ENCODE data around the gene CYP2E1.

CYP2E1 gene

DNA sequence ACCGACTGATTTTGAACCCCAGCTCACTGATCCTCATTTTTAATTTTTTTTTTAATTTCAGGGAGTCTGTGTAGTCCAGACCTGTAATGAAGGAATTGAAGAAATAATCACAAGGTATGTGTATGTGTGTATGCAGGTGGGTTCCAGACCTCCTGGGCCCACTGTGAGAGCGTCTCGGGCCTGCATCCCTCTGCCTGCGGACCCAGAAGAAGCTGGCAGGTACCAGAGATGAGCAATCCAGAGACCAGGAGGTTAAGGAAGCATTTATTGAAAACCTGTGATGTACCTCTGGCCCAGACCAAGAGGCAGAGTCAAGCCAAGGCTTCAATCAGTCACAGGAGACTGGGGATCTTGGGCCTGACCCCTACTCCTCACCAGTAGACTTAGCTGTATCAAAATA is 27.4 kb downstream of the CYP2E1 start:
- TF ChIP-seq, protein P1, sequence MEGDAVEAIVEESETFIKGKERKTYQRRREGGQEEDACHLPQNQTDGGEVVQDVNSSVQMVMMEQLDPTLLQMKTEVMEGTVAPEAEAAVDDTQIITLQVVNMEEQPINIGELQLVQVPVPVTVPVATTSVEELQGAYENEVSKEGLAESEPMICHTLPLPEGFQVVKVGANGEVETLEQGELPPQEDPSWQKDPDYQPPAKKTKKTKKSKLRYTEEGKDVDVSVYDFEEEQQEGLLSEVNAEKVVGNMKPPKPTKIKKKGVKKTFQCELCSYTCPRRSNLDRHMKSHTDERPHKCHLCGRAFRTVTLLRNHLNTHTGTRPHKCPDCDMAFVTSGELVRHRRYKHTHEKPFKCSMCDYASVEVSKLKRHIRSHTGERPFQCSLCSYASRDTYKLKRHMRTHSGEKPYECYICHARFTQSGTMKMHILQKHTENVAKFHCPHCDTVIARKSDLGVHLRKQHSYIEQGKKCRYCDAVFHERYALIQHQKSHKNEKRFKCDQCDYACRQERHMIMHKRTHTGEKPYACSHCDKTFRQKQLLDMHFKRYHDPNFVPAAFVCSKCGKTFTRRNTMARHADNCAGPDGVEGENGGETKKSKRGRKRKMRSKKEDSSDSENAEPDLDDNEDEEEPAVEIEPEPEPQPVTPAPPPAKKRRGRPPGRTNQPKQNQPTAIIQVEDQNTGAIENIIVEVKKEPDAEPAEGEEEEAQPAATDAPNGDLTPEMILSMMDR (IDR thresholded peaks at IDR 0.05; ENCODE audit: low read depth, low read length), result no peak
- H3K4me3 ChIP-seq (ENCODE audit: low read depth, low read length), result no peak overlapping the region

DNA sequence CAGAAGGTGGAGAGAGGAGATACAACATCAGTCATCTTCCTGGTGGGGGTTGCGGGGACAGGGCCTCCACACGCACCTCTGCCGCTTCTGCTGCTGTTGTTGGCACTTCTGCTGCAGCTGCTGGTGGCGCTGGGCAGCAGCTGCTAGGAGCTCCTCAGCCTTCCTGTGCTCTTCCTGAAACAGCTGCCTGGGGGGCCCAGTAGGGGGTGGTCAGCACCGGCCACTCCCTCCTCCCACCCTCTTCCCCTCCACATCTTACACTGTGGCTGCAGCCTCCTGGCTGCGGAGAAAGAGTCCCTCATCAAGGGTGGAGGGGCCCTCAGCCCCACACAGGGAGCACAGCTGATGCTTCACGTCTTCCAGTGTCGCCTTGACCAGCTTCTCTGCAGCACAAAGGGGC is 28.4 kb downstream of the CYP2E1 start:
- H3K4me3 ChIP-seq (ENCODE audit: low read depth, low read length), result no peak overlapping the region

DNA sequence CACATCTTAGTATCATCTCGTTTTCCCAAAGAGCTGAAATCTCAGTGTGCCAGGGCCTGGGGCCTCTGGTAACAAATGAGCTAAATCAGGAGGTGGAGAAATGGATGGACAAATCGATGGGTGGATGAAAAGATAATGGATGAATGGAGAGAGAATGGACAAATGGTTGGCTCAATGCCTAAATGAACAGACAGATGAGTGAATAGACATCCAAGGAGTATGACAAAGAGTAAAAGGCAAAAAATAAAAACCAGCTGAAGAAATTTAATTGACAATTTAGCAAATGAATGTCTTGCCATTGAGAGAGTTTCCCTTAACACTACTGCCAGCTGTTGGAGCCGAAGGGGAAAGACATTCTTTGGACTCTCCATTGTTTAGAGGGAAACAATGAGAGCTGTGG is 30.2 kb downstream of the CYP2E1 start:
- TF ChIP-seq, protein P1 (IDR thresholded peaks at IDR 0.05; ENCODE audit: low read depth, low read length), result no peak

More for the DNA sequence above, 28.4 kb downstream of the CYP2E1 start:
- TF ChIP-seq, protein P1 (IDR thresholded peaks at IDR 0.05; ENCODE audit: low read depth, low read length), result no peak

DNA sequence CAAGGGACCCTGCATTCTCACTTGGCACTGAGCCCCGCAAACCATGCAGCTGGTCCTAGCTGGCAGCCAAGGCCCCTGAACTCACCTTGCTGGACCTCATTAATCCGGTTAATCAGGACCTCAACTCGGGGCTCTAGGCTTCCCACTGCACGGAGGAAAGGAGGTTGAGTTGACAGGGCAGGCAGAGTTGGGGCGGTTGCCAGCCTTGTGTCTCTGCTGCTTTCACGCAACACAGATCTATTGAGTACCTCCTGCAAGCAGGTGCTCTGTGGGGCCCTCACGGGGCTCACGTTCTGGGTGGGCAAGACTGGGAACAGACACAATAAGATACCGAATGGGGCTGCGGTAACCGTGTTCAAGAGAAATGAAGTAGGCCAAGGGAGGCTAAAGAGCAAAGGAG is 32.1 kb downstream of the CYP2E1 start:
- TF ChIP-seq, protein P1 (IDR thresholded peaks at IDR 0.05; ENCODE audit: low read depth, low read length), result no peak
- H3K4me3 ChIP-seq (ENCODE audit: low read depth, low read length), result no peak overlapping the region

More for the DNA sequence above, 30.2 kb downstream of the CYP2E1 start:
- H3K4me3 ChIP-seq (ENCODE audit: low read depth, low read length), result no peak overlapping the region

DNA sequence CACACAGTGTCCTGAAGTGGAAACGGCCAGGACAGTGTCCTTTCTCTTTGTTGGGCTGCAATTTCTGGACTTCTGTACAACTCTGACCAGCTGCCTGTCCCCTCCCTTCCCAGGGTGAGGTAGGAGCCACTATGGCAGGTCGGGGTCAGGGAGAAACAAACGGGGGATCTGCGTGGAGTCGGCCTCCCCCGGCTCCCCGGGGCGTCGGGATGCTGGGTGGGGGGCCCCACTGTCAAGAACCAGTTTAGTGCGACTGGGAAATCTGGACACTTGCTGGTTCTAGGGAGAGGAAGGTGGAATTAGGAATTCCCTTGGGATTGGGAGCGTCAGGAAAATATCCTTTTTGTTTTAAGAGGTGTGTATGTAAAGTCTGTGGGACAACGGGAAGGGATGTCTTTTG is 37.7 kb downstream of the CYP2E1 start:
- TF ChIP-seq, protein P1 (IDR thresholded peaks at IDR 0.05; ENCODE audit: low read depth, low read length), result no peak
- H3K4me3 ChIP-seq (ENCODE audit: low read depth, low read length), result no peak overlapping the region

DNA sequence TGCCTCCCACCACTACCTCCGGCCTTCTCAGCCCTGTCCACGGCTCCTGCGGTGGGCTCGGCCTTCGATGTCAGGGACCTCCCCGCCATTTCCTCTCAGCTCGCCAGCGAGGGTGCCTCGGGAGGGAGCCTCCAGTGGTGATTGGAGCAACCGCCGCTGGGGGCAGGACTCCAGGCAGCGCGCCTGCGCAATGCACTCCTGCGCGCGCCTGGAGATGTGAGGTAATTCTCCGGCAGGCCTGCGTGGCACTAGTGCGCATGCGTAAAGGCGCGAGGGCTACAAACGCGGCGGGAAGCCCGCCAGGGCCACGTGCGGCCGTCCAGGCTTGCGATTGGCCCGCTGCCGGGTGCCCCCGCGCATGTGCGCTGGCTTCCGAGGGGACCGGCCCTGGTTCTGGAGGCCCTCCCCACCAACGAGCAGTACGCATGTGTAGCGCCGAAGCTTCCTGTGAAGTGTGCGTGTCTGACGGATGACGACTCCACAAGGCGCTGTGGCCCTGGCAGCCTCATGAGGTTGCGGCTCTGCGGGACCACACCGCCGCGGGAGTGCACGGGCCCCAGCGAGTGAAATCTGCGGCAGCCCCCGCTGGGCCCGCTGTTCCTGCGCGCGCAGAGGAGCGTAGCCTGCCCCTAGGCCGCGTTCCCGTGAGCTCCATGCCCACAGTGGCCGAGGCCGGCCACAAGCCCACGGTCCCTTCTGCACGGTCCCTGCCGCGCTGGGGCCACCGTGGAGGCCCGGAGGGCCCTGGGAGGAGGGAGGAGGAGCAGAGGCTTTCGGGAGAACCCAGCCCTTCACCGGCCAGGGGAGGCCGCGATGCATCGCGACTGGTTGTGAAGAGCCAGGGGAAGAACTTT is 38.5 kb downstream of the CYP2E1 start, which contains the start of gene SYCE1:
Gene SYCE1 (minus strand): TSS at position 143 of the 854 bp plus-strand sequence. CDS start 54 bp downstream, at position 89.
- TF ChIP-seq, protein P1 (IDR thresholded peaks at IDR 0.05; ENCODE audit: low read depth, low read length), result no peak
- no peak within 1 kb of the TSS for H3K4me3 ChIP-seq (ENCODE audit: low read depth, low read length)

DNA sequence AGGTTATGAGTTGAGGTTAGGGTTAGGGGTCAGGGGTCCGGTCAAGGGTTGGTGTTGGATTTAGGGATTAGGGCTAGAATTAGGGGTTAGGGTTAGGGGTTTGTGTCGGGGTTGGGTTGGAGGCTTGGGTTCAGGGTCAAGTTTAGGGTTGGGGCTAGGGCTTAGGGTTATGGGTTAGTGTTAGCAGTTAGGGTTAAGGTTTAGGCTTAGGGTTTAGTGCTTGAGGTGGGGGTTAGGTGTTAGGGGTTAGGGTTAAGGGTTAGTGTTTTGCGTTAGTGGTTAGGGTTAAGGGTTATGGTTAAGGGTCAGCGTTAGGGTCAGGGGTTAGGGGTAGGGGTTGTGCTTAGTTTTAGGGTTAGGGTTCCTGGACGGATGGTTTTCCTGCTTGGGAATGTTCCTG is 40.0 kb downstream of the CYP2E1 start:
- no peak overlapping the region for H3K4me3 ChIP-seq (ENCODE audit: low read depth, low read length)
- TF ChIP-seq, protein P1 (IDR thresholded peaks at IDR 0.05; ENCODE audit: low read depth, low read length), result no peak

All from WI38 (cell line).